Right lung (tissue), 5 donors: ENCODE results near the gene MAP2K5. TPM values are rescaled to one million over a fixed set of nuclear protein-coding genes. Genes with fewer than 3 reads are reported as not detected.

Experiments
- DNase-seq, 2 donors: peaks; one replicate each; pipeline ENCODE4 v3.0.0-alpha.2; 2013
- polyA plus RNA-seq, 5 donors: library from polyadenylated mRNA; unstranded; fragments of 120-200 nt; gene quantifications; one replicate each; pipeline versions ENCODE4 v1.2.1 to v1.2.3, GENCODE V29; 2013; ENCODE audit warnings: inconsistent platforms in 1 of 5, low replicate concordance in 1 of 5; ENCODE audit not compliant: insufficient read length in 5 of 5, insufficient read depth in 1 of 5

Gene MAP2K5
- polyA plus RNA-seq, 5 donors = 20.2 to 23.6 (median 21.0) TPM

DNA sequence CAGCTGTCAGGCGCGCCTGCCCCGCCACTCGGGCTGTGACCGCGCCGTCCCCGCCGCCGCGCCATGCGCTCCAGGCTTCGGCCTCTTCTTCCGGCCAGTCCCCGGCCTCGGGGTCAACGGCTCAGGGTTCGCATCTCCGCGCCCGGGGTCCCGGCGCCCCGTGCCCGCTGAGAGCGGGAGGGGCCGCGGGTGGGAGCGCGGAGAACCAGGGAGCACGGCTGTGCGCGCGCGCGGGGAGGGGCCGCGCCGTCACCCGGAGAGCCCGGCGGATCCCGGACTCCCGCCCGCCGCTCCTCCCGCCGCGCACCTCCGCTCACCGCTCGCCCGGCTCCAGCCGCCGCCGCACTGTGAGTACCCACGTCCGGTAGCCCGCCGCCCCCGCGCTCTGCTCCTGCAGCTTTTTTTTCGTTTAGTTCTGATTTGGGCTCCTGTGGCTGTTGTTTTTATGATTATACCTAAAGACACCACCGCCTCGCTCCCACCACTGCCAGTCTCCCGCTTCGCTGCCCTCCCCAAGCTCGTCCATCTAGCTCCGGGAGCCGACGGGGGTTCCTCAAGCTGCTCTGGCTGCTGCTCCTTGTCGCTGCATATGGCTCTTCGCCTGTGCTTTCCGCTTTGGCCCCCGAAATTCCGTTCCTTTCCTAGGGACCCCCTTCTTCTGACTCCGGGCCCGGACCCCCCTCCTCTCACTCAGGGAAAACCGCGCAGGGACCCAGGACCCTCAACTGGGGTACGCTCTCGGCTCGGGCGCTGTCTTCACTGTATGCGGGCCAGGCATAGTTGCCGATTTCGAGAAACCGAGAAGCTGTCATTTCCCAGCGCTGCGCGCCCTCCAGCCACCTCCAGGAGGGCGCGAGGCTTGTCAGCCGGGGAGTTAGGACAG is 281.1 kb downstream of the MAP2K5 start:
- no peak for DNase-seq

DNA sequence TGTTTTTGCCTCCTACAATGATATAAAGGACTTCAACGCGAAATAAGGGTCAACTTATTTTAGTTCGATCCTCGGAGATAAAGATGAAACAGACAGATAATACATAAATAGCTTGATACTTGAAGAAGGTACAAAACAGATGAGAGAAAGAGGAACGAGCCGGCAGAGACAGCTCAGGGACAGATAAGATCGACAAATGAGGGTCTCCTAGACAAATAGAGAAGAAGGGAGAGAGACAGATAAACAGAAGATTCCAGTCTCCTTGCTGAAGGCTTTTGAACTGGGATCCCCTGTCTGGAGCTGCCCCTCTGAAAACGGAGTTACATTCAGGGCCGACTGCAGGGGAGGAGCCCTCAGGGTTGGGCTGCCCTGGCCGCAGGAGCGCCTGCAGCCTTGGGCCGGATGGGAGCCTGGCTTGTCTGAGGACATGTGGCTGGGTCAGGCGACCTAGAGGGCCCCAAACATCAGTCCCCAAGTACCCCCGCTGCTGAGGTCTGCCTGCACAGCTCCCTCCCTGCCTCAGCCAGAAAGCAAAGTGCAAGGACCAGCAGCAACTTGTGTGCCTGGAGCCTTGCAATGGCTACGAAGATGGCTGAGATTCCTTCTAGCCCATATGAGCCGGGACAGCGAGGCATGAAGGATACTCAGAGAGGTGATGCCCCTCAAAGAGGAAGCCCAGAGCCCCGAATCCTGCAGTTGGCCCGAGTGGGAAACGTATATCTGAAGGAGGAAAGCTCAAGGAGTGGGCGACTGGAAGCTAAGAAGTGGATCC is 281.9 kb downstream of the MAP2K5 start:
- DNase-seq = no peak

DNA sequence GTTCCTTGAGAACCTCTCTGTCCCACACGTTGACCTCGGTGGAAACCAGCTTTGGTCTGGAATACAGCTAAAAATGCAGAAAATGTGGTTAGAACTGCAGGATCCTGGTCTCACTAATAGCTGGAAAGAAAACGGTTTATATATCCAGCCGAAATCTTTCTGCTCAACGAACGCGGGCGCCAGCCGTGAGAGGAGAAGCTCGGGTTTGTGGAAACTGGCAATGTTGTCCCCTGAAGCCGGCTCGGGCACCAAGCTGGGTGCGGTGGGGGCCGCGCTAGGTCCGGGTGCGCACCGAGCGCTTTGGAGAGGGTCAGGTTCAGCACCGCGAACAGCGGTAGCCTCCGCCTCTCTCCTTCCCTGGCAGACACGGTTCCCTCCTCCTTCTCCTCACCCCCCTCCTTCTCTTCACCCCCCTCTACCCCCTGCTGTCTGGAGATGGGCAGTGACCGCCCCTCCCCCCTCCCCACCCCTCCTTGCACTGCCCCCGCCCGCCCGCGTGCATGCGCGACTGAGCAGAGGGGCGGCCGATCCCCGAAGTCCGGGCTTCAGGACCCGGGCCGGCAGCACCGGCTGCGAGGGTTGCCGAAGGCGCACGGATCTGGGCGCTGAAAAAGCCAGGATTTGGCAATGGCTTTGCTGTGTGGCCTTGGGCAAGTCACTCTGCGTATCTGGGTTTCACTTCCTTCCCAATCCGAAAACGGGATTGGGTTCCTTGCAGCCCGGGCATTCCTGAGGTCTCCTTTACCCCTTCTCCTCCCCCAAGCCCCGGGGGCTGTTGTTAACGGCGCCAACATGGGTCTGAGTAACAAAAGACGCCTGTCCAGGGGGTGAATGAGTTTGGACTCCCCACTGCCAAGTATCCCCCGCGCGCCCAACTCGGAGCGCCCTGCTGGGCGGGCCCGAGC is 282.7 kb downstream of the MAP2K5 start, which contains the start of gene SKOR1:
Gene SKOR1, plus strand, starts transcription at position 534 of the 905 bp plus-strand sequence. Its CDS starts 94 bp downstream, at position 628.
- no peak for DNase-seq

DNA sequence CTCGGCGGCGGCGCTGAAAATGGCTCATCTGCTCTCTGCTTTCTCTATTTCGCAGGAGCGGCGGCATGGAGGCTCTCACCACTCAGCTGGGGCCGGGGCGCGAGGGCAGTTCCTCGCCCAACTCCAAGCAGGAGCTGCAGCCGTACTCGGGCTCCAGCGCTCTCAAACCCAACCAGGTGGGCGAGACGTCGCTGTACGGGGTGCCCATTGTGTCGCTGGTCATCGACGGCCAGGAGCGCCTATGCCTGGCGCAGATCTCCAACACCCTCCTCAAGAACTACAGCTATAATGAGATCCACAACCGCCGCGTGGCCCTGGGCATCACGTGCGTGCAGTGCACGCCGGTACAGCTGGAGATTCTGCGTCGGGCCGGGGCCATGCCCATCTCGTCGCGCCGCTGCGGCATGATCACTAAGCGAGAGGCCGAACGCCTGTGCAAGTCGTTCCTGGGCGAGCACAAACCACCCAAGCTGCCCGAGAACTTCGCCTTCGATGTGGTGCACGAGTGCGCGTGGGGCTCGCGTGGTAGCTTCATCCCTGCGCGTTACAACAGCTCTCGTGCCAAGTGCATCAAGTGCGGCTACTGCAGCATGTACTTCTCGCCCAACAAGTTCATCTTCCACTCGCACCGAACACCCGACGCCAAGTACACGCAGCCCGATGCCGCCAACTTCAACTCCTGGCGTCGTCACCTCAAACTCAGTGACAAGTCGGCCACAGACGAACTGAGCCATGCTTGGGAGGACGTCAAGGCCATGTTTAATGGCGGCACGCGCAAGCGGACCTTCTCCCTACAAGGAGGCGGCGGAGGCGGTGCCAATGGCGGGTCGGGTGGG is 283.6 kb downstream of the MAP2K5 start:
- no peak for DNase-seq

DNA sequence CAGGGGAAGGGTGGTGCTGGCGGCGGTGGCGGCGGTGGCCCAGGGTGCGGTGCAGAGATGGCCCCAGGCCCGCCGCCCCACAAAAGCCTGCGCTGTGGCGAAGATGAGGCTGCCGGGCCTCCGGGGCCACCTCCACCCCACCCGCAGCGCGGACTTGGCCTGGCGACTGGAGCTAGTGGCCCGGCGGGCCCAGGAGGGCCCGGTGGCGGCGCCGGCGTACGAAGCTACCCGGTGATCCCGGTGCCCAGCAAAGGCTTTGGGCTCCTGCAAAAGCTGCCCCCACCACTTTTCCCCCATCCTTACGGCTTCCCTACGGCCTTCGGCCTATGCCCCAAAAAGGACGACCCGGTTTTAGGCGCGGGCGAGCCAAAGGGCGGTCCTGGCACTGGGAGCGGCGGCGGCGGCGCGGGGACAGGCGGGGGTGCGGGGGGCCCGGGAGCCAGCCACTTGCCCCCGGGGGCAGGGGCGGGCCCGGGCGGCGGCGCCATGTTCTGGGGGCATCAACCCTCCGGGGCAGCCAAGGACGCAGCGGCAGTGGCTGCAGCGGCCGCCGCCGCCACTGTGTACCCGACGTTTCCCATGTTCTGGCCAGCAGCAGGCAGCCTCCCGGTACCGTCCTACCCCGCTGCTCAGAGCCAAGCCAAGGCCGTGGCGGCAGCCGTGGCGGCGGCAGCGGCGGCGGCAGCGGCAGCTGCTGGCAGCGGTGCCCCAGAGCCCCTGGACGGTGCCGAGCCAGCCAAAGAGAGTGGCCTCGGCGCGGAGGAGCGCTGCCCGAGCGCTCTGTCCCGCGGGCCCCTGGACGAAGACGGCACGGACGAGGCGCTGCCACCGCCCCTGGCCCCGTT is 284.4 kb downstream of the MAP2K5 start:
- no peak for DNase-seq

DNA sequence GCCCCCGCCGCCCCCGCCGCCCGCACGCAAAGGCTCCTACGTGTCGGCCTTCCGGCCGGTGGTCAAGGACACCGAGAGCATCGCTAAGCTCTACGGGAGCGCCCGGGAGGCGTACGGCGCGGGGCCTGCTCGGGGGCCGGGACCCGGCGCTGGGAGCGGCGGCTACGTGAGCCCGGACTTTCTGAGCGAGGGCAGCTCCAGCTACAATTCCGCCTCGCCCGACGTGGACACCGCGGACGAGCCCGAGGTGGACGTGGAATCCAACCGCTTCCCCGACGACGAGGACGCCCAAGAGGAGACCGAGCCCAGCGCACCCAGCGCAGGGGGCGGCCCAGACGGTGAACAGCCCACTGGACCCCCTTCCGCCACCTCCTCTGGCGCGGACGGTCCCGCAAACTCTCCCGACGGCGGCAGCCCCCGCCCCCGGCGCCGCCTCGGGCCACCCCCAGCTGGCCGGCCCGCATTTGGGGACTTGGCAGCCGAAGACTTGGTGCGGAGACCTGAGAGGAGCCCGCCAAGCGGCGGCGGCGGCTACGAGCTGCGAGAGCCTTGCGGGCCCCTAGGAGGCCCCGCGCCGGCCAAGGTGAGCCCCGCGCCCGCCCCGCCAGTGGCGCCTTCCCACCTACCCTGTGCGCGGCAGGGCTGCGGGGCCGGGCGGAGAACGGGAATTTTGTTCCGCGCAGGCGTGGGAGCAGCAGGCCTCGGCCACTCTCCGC is 285.2 kb downstream of the MAP2K5 start:
- DNase-seq = no peak

DNA sequence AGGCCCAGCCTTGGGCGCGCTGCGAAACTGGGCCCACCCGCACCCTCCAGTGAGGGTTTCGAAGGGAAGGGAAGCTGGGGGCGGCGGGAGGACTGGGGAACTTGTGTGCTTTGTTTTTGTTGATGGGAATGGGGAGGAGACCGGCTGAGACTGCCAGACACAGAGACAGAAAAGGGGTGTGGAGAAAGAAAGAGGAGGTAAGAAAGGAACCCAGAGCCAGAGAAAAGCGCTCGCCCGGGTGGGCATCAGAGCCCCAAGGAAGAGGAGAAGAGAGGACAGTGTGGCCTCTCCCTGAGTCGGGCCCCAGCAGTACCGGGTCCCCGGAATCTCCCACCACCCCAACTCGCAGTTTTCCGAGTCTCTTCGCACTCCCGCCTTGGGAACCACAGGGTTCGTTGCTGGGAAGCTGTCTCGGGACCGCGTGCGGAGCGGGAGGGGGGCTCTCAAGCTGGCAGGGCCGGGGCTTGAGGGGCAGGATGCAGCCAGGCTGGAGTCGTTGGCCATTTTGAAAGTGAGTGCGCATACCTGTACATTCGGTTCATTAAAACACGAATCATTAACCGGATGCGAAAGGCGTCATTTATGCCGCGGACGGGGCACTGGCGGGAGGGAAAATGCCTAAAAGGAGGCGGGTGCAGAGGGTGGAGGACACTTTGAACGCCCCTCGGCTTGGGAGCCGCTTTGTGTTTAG is 285.9 kb downstream of the MAP2K5 start:
- DNase-seq = no peak

DNA sequence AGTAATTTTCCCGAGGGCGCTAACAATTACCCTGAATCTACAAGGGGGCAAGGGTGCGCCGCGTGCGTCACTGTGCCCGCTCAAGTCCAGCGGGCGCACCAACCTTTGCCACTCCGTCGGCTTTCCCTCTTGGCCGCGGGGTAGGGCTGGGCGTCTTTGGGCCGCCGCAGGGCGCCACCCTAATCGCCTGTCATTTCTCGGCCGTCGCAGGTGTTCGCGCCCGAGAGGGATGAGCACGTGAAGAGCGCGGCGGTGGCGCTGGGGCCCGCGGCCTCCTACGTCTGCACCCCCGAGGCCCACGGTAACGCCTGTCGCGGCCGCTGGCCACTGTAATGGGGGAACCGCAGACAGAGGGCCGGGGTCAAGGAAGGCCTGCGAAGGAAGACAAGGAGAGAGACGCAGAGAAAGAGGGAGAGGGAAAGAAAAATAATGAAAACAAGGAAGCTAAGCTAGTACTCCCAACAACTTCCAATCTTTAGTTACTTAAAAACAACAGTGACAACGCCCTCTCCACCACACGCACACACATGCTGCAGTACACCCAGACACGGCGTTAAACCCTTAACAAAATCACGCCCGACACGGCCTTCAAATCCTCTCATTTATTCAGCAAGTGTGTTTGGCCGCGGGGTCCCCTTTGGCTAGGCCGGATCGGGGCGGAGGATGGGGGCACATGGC is 286.6 kb downstream of the MAP2K5 start:
- DNase-seq = no peak

DNA sequence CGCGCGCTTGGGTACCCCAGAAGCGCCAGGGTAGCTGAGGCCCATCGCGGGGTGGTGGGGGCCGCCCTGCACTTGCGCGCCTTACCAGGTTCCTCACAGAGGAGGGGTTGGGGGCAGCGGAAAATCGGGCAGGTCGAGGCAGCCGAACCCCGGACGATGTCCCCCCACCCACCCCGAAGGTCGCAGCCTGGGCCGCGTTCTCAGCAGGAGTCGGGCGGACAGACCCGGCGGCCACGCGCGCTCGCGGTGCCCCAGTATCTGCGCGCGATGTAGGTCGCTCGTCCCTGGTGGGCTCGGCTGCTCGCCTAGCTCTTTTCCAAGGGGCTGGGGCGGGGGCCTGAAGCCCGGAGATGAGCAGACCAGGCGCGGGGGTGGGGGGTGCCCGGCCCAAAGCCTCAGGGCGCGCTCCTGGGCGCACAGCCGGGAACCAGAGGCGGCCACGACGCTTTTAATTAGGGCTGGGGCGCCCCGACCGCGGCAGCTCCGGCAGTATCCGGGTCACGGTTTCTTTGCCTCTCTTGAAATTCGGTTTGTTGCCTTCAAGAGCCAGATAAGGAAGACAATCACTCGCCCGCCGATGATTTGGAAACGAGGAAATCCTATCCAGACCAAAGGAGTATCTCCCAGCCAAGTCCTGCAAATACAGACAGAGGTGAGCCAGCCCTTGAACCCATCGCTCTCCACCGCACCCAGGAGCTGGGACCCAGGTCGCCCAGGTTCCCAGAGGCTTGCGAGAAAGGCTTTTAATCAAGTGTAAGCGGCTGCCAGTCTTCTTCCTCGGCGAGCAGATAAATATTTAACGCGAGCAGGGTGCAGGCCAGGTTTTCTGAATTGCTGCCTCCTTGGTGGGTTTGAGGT is 287.4 kb downstream of the MAP2K5 start:
- no peak for DNase-seq

DNA sequence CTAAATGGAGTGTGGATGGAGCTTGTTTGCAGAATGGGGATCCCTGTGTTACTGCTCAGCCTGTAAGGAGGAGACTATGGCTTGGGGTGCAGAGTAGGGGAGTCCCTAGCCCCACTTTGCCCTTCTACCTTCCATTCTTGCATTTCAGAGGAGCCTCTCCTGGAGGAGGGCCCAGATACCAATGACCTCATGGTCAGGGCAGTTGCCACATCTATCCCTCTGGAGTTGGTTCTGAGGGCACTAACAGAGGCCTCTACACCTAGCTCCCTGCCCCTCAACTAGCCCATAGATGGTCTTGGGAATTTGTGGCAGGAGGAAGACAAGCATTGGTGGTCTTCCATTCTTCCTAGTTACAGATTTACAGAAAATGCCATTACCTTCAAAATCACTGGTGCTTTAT is 288.9 kb downstream of the MAP2K5 start:
- DNase-seq = no peak

DNA sequence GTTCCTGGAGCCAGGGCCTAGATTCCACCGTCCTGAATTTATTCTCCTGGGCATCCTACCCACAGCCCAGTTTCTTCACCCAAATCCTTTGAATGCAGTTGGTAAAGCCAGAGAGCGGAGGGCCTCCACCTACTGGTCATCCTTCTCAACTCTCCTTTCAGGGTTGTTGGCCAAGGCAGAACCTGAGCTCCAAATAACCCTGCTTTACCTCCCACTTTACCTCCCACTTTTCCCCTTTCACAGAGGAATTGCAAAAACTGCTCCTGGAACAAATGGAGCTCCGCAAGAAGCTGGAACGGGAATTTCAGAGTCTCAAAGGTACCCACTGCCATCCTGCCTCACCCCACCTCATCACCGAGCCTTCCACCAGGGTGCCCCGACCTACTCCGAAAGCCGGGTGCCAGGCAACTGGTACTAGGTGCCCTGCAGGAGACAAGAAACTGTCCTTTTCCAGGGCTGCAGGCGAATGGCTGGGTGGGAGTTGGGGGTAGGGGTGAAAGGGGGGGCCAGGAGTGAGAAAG is 289.6 kb downstream of the MAP2K5 start:
- no peak for DNase-seq

DNA sequence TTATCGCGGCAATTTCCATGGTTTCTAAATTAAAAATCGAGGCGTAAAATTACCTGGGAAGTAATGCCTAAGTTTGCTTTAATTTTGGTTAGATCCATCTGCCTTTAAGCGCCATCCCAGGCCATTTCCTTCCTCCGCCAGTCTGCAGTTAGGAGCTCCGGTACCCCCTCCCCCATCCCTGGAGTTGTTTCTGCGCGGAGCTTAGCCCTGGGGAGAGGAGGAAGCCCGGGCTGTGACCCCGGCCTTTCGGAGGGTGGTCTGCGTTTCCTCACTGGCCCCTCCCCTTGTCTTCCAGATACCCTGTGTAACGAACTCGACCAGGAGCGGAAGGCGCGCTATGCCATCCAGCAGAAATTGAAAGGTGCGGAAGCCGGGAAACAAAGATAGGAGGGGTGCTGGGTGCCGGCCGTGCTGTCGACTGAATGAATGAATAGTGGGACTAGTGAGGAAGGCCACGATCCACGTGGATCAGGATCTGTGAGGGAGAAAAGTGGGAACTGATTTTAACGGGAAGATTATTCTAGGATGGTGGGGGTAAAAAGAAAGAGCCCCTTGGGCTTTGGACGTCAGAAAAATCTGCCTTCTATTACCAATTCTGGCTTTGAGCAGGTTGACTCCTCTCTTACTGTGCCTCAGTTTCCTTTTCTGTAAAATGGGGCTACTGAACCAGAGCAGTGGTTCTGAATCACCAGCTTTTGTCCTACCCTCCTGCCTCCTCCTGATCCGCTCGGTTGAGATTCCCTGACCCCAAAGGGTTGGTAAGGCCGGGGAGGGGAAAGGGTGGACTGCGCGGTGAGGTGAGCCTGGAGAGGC is 290.6 kb downstream of the MAP2K5 start:
- DNase-seq = no peak

DNA sequence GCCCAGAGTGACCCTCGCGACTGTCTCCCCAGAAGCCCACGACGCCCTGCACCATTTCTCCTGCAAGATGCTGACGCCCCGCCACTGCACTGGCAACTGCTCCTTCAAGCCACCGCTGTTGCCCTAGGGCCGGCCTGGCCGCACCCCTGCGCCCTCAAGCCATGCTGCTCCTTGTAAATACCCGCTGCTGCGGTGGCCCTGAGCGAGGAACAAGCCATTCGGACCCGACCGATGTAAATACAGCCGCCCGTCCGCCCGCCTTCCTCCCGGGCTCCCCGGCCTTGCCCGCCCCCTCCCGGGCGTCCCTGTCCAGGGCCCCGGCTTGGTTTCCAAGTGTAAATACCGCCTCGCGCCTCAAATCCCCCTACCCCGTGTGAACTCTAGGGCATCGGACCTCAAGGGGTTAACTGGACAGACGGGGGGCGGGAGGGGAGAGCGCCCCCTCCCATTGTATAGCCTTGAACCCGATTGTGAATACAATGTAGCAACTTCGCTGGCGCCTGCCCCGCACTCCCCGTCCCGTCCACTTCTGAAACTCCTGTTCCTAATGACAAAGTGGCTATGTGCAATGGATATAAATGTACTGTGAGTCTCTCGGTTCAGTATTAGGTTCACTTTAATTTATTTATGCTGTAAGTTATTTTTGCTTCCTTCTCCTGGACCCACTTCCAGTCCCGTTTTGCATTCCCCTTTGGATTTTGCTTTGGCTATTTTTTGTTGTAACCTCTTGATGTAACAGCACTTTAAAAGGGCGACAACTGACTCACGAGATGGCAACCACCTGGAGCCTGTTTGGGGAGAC is 291.4 kb downstream of the MAP2K5 start:
- DNase-seq = no peak

DNA sequence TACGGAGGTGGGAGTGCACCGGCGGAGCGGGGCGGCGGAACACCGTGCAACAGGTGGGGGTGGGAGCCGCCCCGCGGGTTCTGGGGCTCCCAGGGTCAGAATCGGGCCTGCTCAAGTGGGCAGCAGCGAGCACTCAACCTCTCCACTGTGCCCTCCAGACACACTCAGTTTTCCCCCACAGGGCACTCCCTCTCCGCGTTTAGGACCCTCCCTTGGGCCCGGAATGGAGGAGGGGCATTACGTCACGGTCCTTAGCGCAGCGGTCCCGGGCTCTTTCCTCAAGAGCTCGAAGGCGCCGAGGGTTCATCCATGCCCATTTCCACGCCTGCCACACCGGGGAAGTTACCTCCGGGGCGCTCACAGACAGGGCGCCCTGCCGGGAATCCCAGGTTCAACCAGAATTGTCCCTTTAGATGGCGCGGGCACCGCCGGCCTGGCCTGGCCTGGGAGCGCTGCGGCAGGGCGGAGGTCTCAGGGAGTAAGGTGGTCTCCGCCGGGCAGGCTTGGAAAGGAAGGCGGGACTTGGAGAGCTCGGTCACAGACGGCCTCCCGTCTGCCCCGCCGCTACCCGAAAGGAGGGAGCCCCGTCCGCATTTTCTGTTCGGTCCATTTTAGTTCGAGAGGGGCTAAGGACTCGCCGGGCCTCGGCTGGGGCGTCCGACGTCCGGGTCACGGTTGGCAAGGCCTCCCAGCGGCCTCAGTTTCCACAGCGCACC is 292.2 kb downstream of the MAP2K5 start:
- DNase-seq = no peak
